Natural killer cell (primary cell): Measurements from ENCODE around the gene ANKRD61. TPM values are rescaled to one million over a fixed set of nuclear protein-coding genes. Genes with fewer than 3 reads are reported as not detected.

Experiments
- ATAC-seq, 3 donors: fragments of 150-1000 bp in 2 of 3; fragments of 200-7000 bp in 1 of 3; cut with Tn5 transposase; 1 replicate in 1 of 3; 2 replicates in 2 of 3; pipeline ENCODE4 v1.10.0; 2021; ENCODE audit warnings: mild to moderate bottlenecking in 2 of 3, moderate library complexity in 2 of 3
- DNase-seq, 2 donors: peaks; one replicate each; pipeline versions ENCODE4 v3.0.0 to v3.0.0-alpha.2; 2013 to 2021; ENCODE audit warnings: mixed read lengths in 1 of 2
- H3K27ac ChIP-seq: one replicate; pipeline ENCODE4 v1.5.1; 2013; ENCODE audit warnings: mild to moderate bottlenecking, low read length
- H3K27me3 ChIP-seq: one replicate; pipeline ENCODE4 v1.6.1; 2013; ENCODE audit warnings: low read length; ENCODE audit not compliant: control insufficient read depth, insufficient read depth
- H3K36me3 ChIP-seq: one replicate; pipeline ENCODE4 v1.6.1; 2013; ENCODE audit warnings: low read length; ENCODE audit not compliant: control insufficient read depth, insufficient read depth
- H3K4me1 ChIP-seq: one replicate; pipeline ENCODE4 v1.6.1; 2013; ENCODE audit warnings: low read length; ENCODE audit not compliant: control insufficient read depth, insufficient read depth
- H3K4me3 ChIP-seq: one replicate; pipeline ENCODE4 v1.5.1; 2013; ENCODE audit warnings: low read length
- H3K9me3 ChIP-seq: one replicate; pipeline ENCODE4 v1.6.1; 2013; ENCODE audit warnings: low read length; ENCODE audit not compliant: control insufficient read depth, insufficient read depth
- H3K27ac Mint-ChIP-seq, 2 donors: one replicate each; pipeline ENCODE4 v1.8.0; 2022; ENCODE audit warnings: mild to moderate bottlenecking in 2 of 2, mixed read lengths in 2 of 2, moderate library complexity in 1 of 2
- H3K27me3 Mint-ChIP-seq, 2 donors: one replicate each; pipeline ENCODE4 v1.8.0; 2022; ENCODE audit warnings: low read depth in 2 of 2, mixed read lengths in 2 of 2
- H3K36me3 Mint-ChIP-seq: one replicate; pipeline ENCODE4 v1.8.0; 2022; ENCODE audit warnings: mixed read lengths
- H3K4me1 Mint-ChIP-seq, 2 donors: one replicate each; pipeline ENCODE4 v1.8.0; 2022; ENCODE audit warnings: mixed read lengths in 2 of 2
- H3K4me3 Mint-ChIP-seq: one replicate; pipeline ENCODE4 v1.8.0; 2022; ENCODE audit warnings: mild to moderate bottlenecking, moderate library complexity, mixed read lengths
- H3K9me3 Mint-ChIP-seq, 2 donors: one replicate each; pipeline ENCODE4 v1.8.0; 2022; ENCODE audit warnings: mixed read lengths in 2 of 2
- CTCF ChIP-seq: fragments of 200-600 bp; IDR thresholded peaks from one replicate; pipeline ENCODE4 v1.8.0; 2022; ENCODE audit warnings: antibody characterized with exemption
- WGBS: methylation state at CpG from one replicate; pipeline ENCODE4 v1.1.7; 2013; ENCODE audit warnings: missing lambda C conversion rate; ENCODE audit not compliant: insufficient coverage; 5-methylcytosine and 5-hydroxymethylcytosine counted together
- intact Hi-C: fragments of 100-400 bp; cut with micrococcal nuclease; formaldehyde crosslinking; loops from one replicate; pipeline ENCODE4 v1.14.2; 2022
- total RNA-seq, 4 donors: library from RNA; stranded (reverse); fragments of 120-200 nt in 1 of 4; gene quantifications; one replicate each; pipeline versions ENCODE4 v1.2.3 to v1.2.4, GENCODE V29; 2013 to 2022

Gene ANKRD61
- total RNA-seq, 3 donors from 2014 or later (not counting 1 experiment from before 2014, with no cell fraction given) = not detected

DNA sequence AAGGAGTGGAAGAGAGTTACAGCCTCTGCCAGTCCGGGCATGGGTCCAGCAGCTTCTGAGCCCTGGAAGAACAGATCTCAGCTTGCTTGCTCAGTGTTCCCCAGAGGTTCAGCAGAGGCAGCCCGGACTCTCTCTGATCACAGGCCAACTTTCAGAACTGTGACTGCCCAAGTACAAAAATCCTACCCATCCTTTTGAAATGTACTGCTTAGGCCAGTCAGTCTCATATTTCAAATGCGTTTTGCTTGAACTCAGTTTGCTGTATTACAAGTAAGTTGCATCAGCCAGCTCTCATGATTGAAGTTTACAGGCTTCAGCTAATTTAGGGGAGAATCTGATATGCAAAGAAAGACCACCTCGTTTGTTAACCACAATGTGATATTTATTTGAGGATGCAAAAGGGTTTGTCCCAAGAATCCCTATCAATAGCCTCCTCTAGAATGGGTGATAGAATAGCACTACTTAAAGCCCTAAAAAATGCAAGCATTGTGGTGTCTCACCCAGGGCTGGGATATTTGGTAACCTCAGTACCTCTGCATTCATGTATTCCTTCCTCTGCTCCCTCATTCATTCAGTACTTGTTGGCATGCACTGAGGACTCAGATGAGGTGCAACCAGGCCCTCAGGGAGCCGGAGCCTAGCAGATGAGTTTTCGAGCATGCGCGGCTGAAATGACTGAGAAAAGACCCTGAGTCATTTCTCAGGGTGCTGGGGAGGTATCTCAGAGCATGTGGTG lies 15.1 kb upstream of the ANKRD61 start:
- Histone ChIP-seq H3K27me3 (no peaks in the 10 kb centered on the region), H3K4me1 (no peaks in the 10 kb centered on the region), H3K27ac (no peak overlapping the region), H3K36me3 (peaks cover 37% of the 10 kb centered on the region), H3K9me3 (no peaks in the 10 kb centered on the region), H3K4me3 (no peak overlapping the region)
- H3K36me3 Mint-ChIP-seq = no peaks in the 10 kb centered on the region
- DNase-seq (no peak), ATAC-seq (no peak)
- no peak overlapping the region for H3K27ac Mint-ChIP-seq
- no peak for TF ChIP-seq CTCF
- H3K9me3 Mint-ChIP-seq = no peaks in the 10 kb centered on the region
- no peaks in the 10 kb centered on the region for H3K4me1 Mint-ChIP-seq
- WGBS = 88% methylated on average over 8 of the region's 8 CpGs
- H3K4me3 Mint-ChIP-seq = no peak overlapping the region
- intact Hi-C loops = no loop called here
- H3K27me3 Mint-ChIP-seq = no peaks in the 10 kb centered on the region

DNA sequence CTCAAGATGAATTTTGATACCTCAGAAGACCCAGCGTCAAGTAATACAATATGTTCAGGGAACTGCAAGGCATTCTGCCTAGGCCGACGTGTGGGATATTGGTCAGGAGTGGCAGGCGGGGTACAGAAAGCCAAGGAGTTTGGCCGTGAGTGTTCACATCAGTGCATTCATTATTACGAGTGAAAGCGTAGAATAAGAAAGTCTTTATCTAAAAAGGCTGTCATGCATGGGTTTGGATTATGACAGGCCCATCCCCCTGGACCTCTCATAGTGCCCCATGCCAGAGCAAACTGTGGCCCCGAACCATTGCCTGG lies 14.6 kb upstream of the ANKRD61 start:
- no peaks in the 10 kb centered on the region for H3K27me3 Mint-ChIP-seq
- H3K4me1 Mint-ChIP-seq = no peaks in the 10 kb centered on the region
- no peak for TF ChIP-seq CTCF
- intact Hi-C loops = no loop called here
- Histone ChIP-seq H3K4me1 (no peaks in the 10 kb centered on the region), H3K4me3 (no peak overlapping the region), H3K36me3 (peaks cover 39% of the 10 kb centered on the region), H3K27ac (no peak overlapping the region), H3K27me3 (no peaks in the 10 kb centered on the region), H3K9me3 (no peaks in the 10 kb centered on the region)
- WGBS = 96% methylated on average over 8 of the region's 8 CpGs
- DNase-seq = no peak
- H3K9me3 Mint-ChIP-seq = no peaks in the 10 kb centered on the region
- no peaks in the 10 kb centered on the region for H3K36me3 Mint-ChIP-seq
- H3K27ac Mint-ChIP-seq = no peak overlapping the region
- ATAC-seq = no peak
- no peak overlapping the region for H3K4me3 Mint-ChIP-seq

DNA sequence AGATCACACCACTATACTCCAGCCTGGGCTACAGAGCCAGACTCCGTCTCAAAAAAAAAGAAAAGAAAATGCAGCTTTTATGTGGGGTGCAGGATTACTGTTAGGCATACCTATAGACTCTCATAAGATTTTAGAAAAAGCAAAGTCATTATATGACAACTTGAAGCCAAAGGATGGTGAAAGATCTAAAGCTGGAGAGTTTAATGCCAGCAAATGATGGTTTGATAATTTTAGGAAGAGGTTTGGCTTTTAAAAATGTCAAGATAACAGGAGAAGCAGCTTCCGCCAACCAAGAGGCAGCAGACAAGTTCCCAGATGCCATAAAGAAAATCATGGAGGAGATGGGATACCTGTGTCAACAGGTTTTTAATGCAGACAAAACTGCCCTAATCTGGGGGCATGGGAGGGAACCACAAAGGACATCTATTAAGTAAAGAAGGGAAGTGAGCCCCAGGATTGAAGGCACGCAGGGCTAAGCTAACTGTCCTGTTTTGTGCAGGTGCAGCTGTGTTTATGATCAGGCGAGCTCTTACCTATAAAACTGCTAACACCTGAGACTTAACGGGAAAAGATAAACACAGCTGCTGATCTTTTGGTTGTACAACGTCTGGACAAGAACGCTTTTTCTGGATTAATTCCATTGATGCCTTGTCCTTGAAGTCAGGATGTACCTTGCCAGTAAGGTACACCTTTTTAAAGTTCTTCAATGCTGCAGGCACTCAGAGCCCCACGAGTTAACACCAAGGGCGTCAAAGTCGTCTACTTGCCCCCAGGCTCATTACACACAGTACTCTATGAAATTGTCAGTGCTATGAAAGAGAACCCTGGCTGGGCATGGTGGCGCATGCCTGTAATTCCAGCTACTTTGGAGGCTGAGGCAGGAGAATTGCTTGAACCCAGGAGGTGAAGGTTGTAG lies 10.5 kb upstream of the ANKRD61 start:
- 98% methylated on average over 10 of the region's 11 CpGs for WGBS
- intact Hi-C loops = no loop called here
- Histone ChIP-seq H3K9me3 (no peaks in the 10 kb centered on the region), H3K27ac (no peak overlapping the region), H3K4me3 (no peak overlapping the region), H3K4me1 (peaks cover 7% of the 10 kb centered on the region), H3K27me3 (no peaks in the 10 kb centered on the region), H3K36me3 (peaks cover 64% of the 10 kb centered on the region)
- peak overlapping the region; percentile 14 to 64 for H3K27ac Mint-ChIP-seq
- no peaks in the 10 kb centered on the region for H3K27me3 Mint-ChIP-seq
- H3K4me1 Mint-ChIP-seq = peaks cover 11 to 14% of the 10 kb centered on the region in 2 donors
- ATAC-seq (no peak), DNase-seq (no peak)
- H3K4me3 Mint-ChIP-seq = no peak overlapping the region
- no peaks in the 10 kb centered on the region for H3K9me3 Mint-ChIP-seq
- H3K36me3 Mint-ChIP-seq = peaks cover 22% of the 10 kb centered on the region
- TF ChIP-seq CTCF = no peak
